ENCODE data around the gene PPME1. TPM values are rescaled to one million over a fixed set of nuclear protein-coding genes. Genes with fewer than 3 reads are reported as not detected.

PPME1 gene
- total RNA-seq, 1 donor from 2014 or later, result 69.6 TPM

GRCh38 chr11:74221816-74222215, 50.7 kb downstream of the PPME1 start:
- DNase-seq, result no peak
- Mint-ChIP-seq H3K4me3 (no peak overlapping the region), H3K36me3 (ENCODE audit: low read depth) (peaks cover 18% of the 10 kb centered on the region), H3K27ac (no peak overlapping the region), H3K9me3 (no peaks in the 10 kb centered on the region), H3K27me3 (no peaks in the 10 kb centered on the region), H3K4me1 (no peaks in the 10 kb centered on the region)
- intact Hi-C loops (cut with micrococcal nuclease), result no loop called here

DNA sequence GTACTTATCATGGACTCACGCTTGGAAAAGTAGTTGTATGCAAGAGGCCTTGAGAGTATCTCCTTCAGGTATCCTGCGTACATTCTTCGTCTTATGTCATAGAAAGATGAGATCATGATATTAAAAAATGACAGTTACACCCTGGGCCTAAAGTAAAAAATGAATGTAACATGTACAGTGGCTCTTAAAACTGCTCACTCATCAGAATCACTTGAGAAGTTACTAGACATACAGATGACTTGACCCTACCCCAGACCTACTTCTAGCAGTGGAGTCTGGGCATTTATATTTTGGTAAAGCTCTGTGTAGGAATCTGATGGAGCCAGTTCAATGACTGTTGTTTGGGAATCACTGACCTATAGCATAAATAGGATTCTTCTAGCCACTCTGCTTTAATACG, 54.5 kb downstream of the PPME1 start:
- Mint-ChIP-seq H3K27ac (no peak overlapping the region), H3K4me1 (no peaks in the 10 kb centered on the region), H3K27me3 (no peaks in the 10 kb centered on the region), H3K36me3 (ENCODE audit: low read depth) (peaks cover 20% of the 10 kb centered on the region), H3K9me3 (no peaks in the 10 kb centered on the region), H3K4me3 (no peak overlapping the region)
- no peak for DNase-seq
- intact Hi-C loops (cut with micrococcal nuclease), result no loop called here

GRCh38 chr11:74226907-74227306, 55.8 kb downstream of the PPME1 start:
- peaks cover 26% of the 10 kb centered on the region for H3K36me3 Mint-ChIP-seq (ENCODE audit: low read depth)
- no peak for DNase-seq
- intact Hi-C loops (cut with micrococcal nuclease), result no loop called here
- H3K4me1 Mint-ChIP-seq, result peaks cover 1% of the 10 kb centered on the region
- no peaks in the 10 kb centered on the region for H3K27me3 Mint-ChIP-seq
- H3K4me3 Mint-ChIP-seq, result no peak overlapping the region
- no peak overlapping the region for H3K27ac Mint-ChIP-seq
- H3K9me3 Mint-ChIP-seq, result no peaks in the 10 kb centered on the region

GRCh38 chr11:74232311-74232950, 61.3 kb downstream of the PPME1 start:
- Mint-ChIP-seq H3K36me3 (ENCODE audit: low read depth) (peaks cover 16% of the 10 kb centered on the region), H3K27ac (no peak overlapping the region), H3K4me1 (peaks cover 7% of the 10 kb centered on the region), H3K27me3 (no peaks in the 10 kb centered on the region), H3K9me3 (no peaks in the 10 kb centered on the region), H3K4me3 (no peak overlapping the region)
- intact Hi-C loops (cut with micrococcal nuclease), result loop anchor here (10.0 kb wide), 1 partner anchor 268 kb away; no protein-coding TSS in a partner anchor
- peak; percentile 67 for DNase-seq

- DNase-seq, result no peak
- Mint-ChIP-seq H3K27me3 (no peaks in the 10 kb centered on the region), H3K9me3 (no peaks in the 10 kb centered on the region), H3K36me3 (ENCODE audit: low read depth) (peaks cover 22% of the 10 kb centered on the region), H3K4me1 (peaks cover 9% of the 10 kb centered on the region), H3K27ac (no peak overlapping the region), H3K4me3 (no peak overlapping the region)
- intact Hi-C loops (cut with micrococcal nuclease), result loop anchor here (10.0 kb wide), 1 partner anchor 269 kb away; no protein-coding TSS in a partner anchor
Observed at GRCh38 chr11:74233683-74234082, 62.6 kb downstream of the PPME1 start.

DNA sequence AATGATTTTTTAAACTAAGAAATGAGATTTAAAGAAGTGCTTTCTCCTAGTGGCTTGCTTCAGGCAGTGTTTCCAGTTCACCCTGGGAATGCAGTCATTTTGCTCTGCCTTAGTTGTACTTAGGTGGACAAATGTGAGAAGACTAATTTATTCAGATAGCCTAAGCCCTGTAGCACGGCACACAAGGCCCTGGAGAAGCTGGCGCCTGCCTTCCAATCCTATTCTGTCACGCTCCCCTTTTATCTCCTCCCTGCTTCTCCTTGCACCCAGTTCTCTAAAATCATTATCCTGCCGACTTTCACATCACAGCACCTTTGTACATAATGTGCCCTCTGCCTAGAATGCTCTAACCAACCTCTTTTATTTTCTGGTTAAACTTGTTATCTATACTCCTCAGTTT, 64.0 kb downstream of the PPME1 start:
- Mint-ChIP-seq H3K36me3 (ENCODE audit: low read depth) (peaks cover 34% of the 10 kb centered on the region), H3K27ac (no peak overlapping the region), H3K4me3 (no peak overlapping the region), H3K9me3 (no peaks in the 10 kb centered on the region), H3K4me1 (peaks cover 13% of the 10 kb centered on the region), H3K27me3 (no peaks in the 10 kb centered on the region)
- DNase-seq, result no peak
- intact Hi-C loops (cut with micrococcal nuclease), result loop anchor here (10.0 kb wide), 1 partner anchor 270 kb away; no protein-coding TSS in a partner anchor

DNA sequence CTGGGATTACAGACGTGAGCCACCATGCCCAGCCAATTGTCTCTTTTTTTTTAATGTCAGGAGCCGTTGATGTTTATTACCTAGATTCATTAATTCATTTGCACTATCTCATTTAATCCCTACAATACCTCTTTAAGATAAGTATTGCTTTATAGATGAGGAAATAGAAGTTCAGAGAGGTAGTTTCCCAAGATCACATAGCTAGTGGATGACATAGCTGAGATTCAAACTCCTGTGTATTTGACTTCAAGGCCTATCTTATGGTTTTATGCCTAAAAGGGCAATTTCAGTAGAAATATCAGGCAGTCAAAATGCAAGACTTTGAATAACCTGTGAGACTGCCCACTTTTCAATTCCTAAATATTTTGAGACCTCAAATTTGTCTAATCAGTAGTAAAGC, 66.5 kb downstream of the PPME1 start:
- H3K27me3 Mint-ChIP-seq, result no peaks in the 10 kb centered on the region
- DNase-seq, result no peak
- no peaks in the 10 kb centered on the region for H3K9me3 Mint-ChIP-seq
- peaks cover 36% of the 10 kb centered on the region for H3K36me3 Mint-ChIP-seq (ENCODE audit: low read depth)
- no peak overlapping the region for H3K27ac Mint-ChIP-seq
- peaks cover 6% of the 10 kb centered on the region for H3K4me1 Mint-ChIP-seq
- intact Hi-C loops (cut with micrococcal nuclease), result loop anchor here (10.0 kb wide), 1 partner anchor 273 kb away; no protein-coding TSS in a partner anchor
- no peak overlapping the region for H3K4me3 Mint-ChIP-seq

DNA sequence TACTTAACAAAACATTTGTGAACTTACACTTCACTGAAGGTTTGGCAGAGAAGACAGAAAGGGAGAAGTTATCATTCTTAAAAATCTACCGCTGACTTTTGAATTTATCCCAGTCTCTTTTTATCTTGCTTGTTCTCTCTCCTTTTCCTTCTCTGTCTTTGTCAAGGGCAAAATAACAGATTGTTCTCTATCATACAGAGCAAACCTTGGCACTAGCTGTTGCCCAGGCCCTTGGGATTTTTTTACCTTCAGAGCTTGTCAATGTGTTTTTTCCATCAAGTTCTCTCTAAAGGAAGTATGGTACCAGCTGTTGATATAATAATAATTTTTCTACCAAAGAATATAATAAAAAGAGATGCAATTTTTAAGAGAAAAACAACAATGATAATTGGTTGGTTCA, 67.2 kb downstream of the PPME1 start:
- no peaks in the 10 kb centered on the region for H3K9me3 Mint-ChIP-seq
- H3K27me3 Mint-ChIP-seq, result no peaks in the 10 kb centered on the region
- H3K4me1 Mint-ChIP-seq, result peaks cover 6% of the 10 kb centered on the region
- H3K4me3 Mint-ChIP-seq, result no peak overlapping the region
- peak overlapping the region; percentile 27 for H3K27ac Mint-ChIP-seq
- intact Hi-C loops (cut with micrococcal nuclease), result loop anchor here (10.0 kb wide), 1 partner anchor 273 kb away; no protein-coding TSS in a partner anchor
- DNase-seq, result no peak
- peaks cover 36% of the 10 kb centered on the region for H3K36me3 Mint-ChIP-seq (ENCODE audit: low read depth)

- Mint-ChIP-seq H3K9me3 (no peaks in the 10 kb centered on the region), H3K36me3 (ENCODE audit: low read depth) (peaks cover 38% of the 10 kb centered on the region), H3K4me1 (no peaks in the 10 kb centered on the region), H3K4me3 (no peak overlapping the region), H3K27me3 (no peaks in the 10 kb centered on the region), H3K27ac (no peak overlapping the region)
- intact Hi-C loops (cut with micrococcal nuclease), result no loop called here
- DNase-seq, result no peak
Observed at GRCh38 chr11:74248469-74248868, 77.4 kb downstream of the PPME1 start.

DNA sequence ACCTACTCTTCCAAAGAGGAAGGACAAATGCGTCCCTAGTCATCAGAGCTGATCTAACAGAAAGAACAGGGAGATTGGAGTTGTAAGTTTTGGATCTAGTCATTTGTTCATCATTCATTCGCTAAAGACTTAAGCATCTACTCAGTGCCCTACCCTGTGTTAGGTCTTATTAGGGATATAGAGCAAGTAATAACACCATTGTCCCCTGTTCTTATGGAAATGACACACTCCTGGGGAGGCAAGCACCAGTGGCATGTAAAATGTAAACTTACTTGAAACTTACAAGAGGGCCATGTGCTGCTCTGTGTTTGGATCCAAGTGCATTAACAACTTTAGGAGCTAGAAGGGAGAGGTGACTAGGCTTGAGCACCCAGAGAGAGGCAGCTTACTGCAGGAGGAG, 78.4 kb downstream of the PPME1 start:
- Mint-ChIP-seq H3K27me3 (no peaks in the 10 kb centered on the region), H3K4me3 (no peak overlapping the region), H3K36me3 (ENCODE audit: low read depth) (peaks cover 39% of the 10 kb centered on the region), H3K4me1 (no peaks in the 10 kb centered on the region), H3K9me3 (no peaks in the 10 kb centered on the region), H3K27ac (no peak overlapping the region)
- intact Hi-C loops (cut with micrococcal nuclease), result no loop called here
- no peak for DNase-seq

GRCh38 chr11:74253361-74253760, 82.3 kb downstream of the PPME1 start:
- DNase-seq, result no peak
- H3K4me1 Mint-ChIP-seq, result no peaks in the 10 kb centered on the region
- no peaks in the 10 kb centered on the region for H3K9me3 Mint-ChIP-seq
- intact Hi-C loops (cut with micrococcal nuclease), result loop anchor here (10.0 kb wide), 1 partner anchor 321 kb away; no protein-coding TSS in a partner anchor
- H3K4me3 Mint-ChIP-seq, result no peak overlapping the region
- no peak overlapping the region for H3K27ac Mint-ChIP-seq
- no peaks in the 10 kb centered on the region for H3K27me3 Mint-ChIP-seq
- H3K36me3 Mint-ChIP-seq (ENCODE audit: low read depth), result peaks cover 24% of the 10 kb centered on the region

DNA sequence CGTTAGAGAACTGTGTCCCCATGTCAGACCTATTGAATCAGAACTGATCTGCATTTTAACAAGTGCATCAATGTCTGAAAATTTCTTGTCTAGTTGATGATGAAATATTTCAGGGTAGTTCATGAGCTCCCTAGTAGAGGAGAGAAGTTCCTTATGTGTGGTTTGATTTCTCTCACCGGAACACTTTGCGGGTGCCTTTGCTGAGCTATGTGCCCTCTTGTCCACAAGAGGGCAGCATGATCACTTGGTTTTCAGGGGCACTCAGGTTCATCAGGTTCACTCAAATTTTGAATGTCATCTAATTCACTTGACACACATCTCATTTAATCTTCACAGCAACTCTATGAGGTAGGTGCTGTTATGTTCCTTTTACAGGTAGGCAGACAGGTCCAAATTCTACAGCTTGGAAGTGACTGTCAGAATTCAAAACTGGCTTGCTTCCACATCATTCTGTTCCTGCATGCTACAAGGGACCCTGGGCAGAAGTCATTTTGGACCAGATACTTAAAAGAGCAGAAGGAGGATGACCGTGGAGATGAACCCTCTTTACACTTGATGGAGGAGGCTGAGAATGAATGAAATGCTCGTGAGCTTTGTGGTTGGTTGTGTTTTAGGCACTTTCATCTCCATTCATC, 84.8 kb downstream of the PPME1 start:
- H3K4me1 Mint-ChIP-seq, result no peaks in the 10 kb centered on the region
- peaks cover 16% of the 10 kb centered on the region for H3K36me3 Mint-ChIP-seq (ENCODE audit: low read depth)
- no peak overlapping the region for H3K4me3 Mint-ChIP-seq
- H3K27ac Mint-ChIP-seq, result no peak overlapping the region
- intact Hi-C loops (cut with micrococcal nuclease), result loop anchor here (1.0 to 10.0 kb wide), 4 partner anchors 66 to 319 kb away; no protein-coding TSS in a partner anchor
- peaks cover under 1% of the 10 kb centered on the region for H3K27me3 Mint-ChIP-seq
- peak; percentile 87 for DNase-seq
- no peaks in the 10 kb centered on the region for H3K9me3 Mint-ChIP-seq

DNA sequence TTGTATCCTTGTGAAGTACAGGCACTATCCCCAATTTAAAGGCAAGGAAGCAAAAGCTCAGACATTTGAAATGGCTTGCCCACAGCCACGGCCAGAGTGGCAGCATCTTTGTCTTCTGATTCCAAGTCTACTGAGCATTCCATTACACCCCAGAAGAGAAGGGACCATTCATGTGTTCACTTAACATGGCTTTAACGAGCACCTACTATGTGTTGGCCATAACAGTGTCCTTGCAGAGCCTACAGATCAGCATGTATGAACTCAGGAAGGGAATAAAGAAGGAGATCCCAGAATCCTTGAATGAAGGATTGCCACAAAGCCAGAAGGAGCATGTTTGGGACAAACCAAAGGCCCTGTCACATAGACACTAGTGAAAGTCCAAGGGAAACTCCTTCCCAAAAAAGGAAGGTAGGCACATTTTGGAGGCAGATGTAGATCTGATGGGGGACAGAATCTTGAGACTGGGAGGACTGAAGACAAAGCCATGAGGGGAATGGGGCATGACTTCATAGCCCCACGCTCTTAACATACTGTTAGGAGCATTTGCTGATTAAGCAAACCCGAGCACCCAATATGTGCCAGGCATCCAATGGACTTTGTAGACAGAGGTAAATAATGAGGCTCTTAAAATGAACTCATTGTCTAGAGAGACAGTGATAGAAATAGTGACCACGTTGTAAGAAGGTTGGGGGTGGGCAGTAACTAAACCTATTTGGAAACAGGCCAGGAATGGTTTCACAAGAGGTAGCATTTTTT, 85.5 kb downstream of the PPME1 start:
- no peak for DNase-seq
- Mint-ChIP-seq H3K27me3 (peaks cover 3% of the 10 kb centered on the region), H3K9me3 (no peaks in the 10 kb centered on the region), H3K4me1 (no peaks in the 10 kb centered on the region), H3K4me3 (no peak overlapping the region), H3K27ac (no peak overlapping the region), H3K36me3 (ENCODE audit: low read depth) (peaks cover 16% of the 10 kb centered on the region)
- intact Hi-C loops (cut with micrococcal nuclease), result loop anchor here (5.0 to 10.0 kb wide), 3 partner anchors 66 to 318 kb away; no protein-coding TSS in a partner anchor
